NCI-H748 (cell line): ENCODE data around the gene ZBTB20.

Experiments used
- DNase-seq: peaks from one replicate; lab custom pipeline; 2025; ENCODE audit not compliant: unreplicated experiment; lab: John Stamatoyannopoulos, UW

Gene ZBTB20

DNA sequence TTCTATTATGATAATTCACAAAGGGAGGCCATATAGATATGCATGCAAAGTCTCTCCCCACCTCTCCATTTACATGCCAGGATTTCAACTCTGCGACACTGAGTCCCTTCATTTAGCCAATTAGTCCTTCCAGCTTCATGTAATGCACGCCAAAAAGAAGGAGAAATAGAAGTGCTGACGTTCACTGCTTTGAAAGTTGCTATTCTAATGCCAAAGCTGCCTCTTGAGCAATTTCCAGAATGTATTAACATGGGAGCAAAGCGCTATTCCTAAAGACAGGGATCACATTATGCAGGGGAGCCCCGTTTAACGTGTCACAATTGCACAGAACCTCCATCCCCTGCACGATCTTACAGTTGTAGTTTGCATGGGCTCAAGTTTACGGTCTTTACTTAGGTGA lies 722.8 kb downstream of the ZBTB20 start:
- no peak for DNase-seq

DNA sequence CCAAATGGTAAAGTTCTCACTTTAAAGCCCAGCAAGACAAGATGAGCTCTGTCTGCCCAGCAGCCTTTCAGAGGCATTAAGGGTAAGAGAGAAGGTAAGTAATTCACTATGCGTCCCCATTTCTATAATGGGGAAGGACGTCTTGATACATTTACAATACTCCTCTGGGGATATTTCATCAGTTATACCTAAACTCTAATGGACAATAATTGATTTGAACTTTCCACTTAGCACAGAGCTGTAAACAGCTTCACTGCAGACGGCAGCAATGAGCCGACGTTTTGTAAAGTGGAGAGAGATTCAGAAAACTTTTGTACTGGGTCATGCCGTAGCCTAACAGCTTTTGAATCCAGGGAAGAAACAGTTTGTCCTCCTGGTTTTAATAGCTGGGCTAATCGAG lies 725.9 kb downstream of the ZBTB20 start:
- DNase-seq, result no peak

DNA sequence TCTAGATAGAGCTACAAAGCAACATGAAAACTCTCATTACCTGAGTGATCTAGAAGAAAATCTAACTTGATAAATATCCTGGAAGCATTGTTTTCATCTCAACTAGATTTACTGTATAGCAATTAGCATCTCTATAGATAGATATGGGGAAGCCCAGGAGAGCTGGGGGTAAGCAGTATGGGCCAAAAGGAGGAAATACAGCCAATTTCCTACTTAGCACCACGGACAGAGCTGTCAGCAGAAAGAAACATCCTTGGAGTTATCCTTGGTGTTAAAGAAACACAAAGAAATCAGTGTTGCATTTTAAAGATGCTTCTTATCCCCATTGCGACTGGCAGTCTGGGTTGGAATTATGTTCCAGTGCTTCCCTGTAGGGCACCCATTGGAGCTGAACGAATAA lies 727.0 kb downstream of the ZBTB20 start:
- no peak for DNase-seq

DNA sequence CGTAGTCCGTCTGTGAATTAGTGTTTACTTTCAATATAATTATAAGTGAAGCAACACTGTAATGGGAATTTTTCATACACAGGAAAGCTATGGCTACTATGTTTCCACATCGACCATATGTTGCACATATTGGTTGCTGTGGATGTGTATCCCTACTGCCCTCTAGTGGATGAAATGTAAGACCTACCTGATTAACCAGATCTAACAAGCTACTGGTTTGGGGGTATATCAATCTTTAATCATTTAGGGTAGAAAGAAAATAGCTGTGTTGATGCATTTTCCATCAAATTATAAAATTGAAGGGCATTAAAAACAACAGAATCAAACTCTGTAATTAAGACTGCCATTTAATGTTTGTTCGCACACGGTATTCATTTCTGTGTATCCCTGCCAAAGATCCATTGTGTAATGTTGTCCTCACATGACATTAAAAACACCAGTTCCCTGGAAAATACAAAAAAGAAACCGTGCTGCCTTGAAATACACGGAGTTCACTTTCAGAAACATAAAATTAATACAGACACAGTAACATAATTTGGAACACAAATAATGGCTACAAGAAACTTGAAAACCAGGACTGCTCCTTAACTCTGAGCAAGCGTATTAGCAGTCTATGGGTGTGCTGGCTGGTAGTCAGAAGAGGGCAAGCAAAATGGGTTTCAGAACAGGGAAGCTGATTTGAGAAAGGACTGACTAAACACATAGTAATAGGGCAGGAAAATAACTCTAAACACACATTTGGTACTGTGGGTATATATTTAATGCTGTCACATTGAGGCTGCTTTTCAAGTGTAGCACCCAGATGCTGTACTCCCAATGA lies 728.2 kb downstream of the ZBTB20 start:
- peak; percentile 56 for DNase-seq

DNA sequence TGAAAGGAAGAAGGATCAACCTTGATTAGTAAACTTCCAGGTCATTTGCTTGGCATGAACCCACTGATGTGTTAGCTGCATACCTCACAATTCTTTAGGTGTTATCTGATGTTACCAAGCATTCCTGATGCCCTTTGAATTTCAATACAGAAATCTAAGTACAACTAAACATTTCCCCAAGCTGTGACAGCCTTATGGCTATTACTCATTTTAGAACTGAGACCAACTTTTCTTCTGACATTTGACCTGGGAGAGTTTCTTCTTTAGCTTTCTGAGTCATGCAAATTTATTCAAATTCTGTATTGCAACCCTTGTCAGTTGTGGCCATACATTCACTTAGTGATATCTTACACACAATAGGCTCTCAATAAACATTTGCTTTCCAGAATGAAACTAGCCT lies 729.0 kb downstream of the ZBTB20 start:
- no peak for DNase-seq

DNA sequence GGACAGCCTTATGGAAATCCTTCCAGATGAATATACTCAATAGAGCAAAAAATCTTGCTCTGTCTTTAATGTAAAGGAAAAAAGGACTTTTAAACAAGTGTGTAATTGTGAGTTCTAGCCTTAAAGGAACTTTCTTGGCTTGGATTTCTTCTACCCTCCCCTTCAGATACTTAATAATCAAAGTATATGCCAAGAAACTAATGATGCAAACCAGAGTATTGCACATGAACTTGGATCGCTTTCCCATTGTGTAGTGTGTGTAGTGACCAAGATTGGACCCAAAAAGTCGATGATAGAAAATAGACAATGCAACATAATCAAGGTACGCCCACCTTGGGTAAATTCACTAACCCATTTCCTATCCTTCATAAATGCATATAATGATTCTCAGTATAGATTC lies 729.4 kb downstream of the ZBTB20 start:
- no peak for DNase-seq

DNA sequence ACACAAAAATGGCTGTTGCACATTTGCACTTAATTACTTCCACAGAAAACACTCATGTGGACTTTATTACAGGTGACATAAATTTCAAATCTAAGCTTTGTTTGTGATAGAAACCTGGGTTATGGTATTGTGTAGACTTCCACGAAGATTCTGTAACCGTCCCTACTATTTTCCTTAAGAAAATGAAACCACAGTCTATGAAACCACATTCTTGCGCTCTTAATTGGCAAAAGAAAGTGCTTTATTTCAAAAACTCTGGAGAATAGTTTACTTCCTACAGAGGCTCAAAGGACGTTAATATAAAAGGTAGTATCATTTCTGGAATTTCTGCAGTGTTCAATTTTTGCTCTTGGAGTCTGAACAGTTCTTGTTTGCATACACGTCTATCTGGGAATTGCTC lies 729.8 kb downstream of the ZBTB20 start:
- DNase-seq, result no peak

DNA sequence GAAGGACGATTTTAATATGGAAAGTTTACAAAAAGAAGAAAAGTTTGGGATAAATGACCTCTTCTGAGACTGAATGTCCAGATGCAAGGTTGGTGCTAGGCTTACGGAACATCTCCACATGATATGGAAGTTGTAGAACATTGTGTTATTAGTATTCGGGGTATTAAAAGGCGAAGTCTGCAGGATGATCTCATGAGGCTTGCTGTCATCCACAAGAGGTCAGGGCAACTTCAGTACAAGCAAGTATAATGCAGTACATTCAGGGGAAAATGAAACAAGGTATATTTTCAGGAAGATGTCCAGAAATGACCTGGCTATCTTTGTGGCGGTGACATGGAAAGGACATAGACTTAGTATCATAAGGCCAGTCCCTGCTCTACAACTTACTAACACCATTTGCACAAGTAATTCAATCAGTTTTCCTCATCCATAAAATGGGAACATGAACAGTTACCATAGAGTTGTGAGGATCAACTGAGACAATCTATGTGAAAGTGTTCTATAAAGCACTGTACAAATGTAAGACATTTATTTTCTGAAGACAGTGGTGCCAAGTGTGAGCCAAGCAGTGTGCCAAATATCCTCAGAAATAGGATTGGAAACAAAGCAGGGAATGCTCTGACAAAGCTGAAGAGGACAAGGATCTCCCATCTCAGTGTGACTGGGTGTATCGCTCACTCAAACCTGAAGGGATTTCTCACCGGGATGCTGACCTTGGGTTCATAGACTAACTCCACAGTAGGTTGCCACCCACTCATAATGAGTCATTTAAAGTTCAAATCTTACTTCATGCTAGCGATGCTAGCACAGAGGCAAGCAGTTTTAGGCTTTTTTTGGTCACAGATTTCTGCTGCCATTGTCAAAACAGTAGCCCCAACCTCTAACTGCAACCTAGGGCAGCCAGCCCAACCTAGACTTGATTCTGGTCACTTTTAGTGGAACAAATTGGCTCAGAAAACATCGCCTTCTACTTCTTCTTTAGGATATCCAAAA lies 735.0 kb downstream of the ZBTB20 start:
- DNase-seq, result no peak

DNA sequence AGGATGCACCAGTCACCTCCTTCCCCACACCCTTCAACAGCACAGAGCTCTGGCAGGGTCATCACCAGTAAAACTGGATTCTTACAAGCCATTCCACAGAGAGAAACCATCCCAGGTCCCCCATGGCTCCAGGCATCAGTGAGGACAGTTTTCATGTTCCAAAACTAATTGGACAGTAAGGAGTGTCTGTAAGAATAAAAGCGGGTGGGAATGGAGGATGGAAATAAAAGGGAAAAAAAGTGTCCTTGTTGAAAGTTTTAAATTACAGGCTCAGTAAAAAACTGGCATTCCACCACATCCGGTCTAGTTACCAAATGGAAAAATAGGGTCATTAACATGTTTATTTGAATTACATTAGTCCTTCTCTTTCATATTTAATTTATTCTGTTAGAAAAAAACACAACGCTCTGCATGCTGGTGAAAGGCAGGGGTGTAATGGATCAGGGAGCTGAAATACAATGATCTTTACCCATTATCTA lies 735.9 kb downstream of the ZBTB20 start:
- no peak for DNase-seq

DNA sequence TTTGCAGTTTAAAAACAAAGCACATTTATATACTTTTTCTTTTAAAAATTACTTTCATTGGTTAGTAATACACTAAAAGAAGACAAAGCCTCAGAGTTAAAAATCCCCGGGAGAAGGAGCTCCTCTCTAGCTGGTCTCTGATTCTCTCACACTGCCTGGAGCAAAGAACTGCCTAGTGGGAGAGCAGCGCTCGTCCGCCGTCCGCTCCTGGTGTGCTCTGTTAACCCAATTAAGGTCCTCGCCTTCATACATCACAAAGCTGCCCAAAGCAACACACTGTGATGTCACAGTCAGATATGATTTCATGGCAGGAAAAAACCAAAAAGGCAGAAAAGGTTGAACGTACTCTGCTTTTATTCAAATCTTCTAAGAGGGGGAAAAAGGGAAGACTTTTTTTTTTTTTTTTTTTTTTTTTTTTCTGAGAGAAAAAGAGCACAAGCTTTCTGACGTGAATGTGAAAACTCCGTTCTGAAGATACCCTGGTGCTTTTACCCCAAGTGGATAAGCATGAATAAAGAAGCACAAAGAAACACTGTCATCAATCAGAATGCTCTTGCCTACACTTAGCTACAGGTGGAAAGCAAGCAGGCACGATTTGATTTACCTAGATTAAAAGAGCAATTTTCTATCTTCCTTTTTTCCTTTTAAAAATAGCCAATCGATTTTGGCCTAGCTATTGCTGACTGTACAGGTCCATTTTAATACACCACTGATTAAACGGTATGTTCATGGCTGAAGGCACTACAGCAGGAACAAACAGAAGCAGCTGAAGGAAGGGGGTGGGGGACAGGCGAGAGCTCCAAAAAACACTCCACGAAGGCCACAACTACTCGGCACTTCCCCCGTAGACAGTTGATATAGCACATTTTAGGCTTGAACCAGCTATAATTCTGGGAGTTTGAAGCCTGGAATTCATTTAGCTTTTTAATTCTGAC lies 738.1 kb downstream of the ZBTB20 start:
- DNase-seq, result no peak

DNA sequence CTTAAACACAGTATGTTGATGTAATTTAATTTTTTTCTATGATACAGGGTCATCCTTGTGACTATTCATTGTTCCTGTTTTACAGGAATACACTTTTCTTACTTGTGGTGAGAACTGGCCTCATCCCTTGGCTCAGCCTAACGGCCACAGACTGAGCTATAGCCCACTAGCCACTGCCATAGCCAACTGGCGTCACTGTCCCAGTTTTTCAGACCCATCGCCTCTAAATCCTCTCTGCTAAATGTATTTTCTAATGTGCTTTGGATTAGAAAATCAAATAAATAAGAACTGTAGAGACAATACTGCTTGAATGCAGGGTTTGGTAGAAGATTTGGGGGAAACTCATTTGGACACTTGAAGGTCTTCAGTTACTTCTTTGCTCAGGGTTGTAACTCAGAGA lies 740.2 kb downstream of the ZBTB20 start:
- DNase-seq, result no peak

DNA sequence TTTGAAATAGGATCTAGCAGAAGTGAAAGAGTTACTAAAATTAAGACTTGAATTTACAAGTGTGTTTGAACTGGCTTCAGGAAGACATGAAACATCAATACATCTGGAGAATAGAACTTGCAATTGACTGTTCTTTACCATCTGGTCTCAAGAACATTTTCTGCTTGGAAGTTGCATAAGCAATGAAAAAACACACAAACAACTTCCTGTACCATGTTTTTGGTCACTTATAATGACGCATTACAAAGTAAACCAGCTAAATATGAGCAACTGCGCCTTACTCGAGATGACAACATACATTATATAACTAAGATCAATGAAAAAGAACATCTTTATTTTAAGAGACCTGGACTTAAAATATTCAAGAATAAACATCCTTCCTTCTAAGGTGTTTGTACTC lies 740.8 kb downstream of the ZBTB20 start:
- DNase-seq, result no peak

DNA sequence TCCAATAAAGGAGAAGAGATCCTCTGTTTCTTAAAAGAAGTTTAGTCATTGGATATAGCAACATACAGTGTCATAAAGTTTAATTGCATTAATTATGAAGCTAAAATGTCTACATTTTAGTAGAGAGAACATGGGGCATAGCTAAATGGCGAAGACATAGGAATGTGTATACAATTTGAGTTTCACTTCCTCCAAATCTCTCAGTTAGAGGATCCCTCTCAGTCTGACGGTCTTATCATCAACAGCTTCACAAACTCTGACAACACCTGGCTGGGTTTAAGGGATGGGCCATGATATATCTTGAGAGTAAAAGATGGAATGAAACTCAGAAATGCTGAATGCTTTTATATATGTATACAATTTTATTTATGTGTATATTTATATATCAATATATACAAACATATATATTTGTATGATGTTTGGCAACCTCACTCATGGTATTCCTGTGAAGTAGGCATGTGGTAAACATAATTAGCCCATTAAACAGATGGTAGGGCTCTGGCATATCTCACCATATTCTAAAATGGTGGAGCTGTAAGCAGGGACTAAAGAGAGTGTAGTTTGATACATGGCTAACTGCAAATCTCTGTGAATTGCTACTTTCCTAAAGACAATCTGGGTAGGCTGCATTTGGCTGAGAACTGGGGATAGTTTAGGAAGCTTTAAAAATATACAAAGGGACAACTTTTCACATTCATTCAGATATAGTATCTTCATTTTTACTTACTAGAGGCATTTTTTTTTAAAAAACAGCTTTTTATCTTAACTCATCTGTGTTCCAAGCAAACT lies 741.7 kb downstream of the ZBTB20 start:
- no peak for DNase-seq

DNA sequence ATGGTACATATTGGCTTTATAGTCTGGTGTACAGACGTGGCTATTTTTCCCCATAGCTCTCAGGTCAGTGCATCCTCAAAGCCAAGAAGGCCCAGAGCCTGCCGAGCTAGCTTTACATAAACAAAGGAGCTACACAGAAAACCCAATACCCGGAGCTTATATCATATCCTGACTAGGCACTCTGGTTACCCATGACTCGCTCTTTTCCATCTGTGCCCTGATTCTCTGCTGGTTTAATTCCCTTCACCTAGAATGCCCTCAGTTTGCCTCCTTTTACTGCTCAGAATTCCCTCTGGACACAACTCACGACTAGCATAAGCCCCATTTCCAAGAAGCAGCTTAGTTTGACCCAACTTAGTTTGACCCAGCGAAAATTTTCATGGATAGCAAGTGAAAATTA lies 742.5 kb downstream of the ZBTB20 start:
- no peak for DNase-seq

DNA sequence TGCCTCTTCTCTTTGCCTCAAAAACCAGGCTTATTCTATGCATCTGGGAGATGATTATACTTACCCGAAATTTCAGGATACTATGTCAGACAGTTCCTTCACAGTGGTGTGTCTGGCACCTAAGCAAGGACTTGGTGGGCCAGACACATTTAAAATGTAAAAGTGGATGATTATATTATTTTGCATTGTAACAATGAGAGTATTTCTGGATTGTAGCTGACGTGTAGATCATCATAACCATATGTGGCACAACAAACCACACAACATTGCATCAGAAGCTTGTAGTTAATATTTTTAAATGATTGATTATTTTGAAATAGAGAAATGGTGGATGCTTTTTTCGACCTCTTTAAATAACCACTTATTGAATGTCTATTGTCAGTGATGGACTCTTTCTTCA lies 744.2 kb downstream of the ZBTB20 start:
- no peak for DNase-seq

DNA sequence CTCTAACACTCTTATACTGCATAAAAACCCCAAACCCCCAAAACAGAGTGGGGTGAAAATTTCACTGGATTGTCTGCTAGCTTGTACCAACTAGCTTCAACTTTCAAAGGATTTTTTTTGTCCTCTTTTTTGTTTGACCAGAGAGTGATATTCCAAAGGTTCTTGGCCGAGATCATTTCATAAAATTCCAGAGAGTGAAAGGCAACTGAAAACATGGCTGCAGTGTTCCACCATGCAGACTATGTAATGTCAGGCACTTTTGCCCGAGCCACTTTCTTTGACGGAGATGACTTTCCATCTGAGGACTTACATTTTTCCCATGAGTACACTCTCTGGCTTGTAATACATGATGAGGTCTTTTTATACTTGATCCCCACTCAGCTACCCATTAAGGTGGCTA lies 745.7 kb downstream of the ZBTB20 start:
- DNase-seq, result no peak

DNA sequence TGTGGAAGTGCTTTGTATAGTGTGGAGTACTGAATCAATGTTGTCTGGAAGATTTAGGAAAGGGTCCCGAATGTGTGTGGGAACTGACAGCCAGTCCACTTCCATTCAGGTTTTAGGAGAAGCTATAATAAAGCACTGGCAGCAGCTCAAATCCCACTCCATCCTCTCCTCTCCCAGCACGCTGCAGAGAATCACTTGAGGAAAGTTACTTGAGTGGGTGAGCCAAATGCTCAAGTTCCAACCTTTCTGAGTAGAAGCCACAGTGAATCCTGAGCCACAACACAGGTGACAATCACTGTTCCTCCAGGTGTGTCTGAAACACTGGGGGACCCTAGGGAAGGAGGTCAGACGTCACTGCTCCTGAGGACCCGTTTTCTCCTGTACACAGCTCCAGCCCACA lies 746.7 kb downstream of the ZBTB20 start:
- no peak for DNase-seq

DNA sequence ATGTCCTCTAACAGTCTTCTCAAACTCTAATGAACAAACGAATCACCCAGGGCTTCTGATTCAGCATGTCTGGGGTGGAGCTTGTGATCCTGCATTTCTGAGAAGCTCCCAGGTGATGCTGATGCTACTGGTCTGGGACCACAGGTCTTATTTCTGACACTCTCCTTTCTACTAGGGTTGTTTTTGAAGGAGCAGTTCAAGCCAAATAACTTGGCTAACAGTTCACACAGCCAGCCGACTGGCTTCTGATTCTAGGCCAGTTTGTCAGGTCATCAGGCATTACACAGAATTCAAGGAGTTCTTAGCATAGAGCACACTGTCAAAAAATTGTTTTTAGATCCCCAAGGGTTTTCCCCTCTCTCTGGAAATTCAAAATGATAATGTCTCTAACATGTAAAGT lies 752.5 kb downstream of the ZBTB20 start:
- DNase-seq, result no peak

DNA sequence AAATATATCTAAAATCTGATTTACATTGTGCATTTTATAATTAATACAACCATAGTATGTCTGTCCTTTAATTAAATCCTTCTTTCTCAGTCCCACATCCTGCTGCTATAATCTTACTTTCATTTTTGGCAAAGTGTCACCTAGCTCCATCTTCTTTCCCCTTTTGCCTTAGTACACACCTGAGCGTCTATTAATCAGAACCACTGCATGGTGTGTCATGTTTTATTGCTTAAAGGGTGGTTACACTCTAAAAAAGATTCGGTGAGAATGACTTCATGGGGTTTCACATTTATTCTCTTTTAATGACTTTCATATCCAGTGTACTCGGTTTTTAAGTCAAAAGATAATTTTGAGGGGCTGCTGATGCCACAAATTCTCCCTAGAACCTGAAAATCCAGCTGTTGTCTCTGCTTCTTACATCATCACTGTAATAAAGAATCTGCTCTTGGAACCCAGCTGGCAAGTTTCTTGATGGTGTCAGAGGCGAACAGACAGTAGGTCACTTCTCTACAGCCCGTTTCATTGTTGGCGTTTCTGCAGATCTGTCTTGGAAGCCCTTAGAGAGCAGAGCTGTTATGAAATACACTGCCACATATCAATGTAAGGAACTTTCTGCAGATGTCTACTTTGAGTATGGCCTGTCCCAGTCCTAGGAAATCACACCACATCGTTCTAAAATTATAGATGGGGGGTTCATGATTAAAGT lies 753.6 kb downstream of the ZBTB20 start:
- no peak for DNase-seq
